Measurements from ENCODE around the gene ITPKB.

- TF ChIP-seq CTCF (IDR thresholded peaks at IDR 0.05; ENCODE audit: low read depth, low read length) = no peak
- TF ChIP-seq MAX (IDR thresholded peaks at IDR 0.05; ENCODE audit: low read depth, low read length) = no peak
- no peak for TF ChIP-seq POLR2A (IDR thresholded peaks at IDR 0.05; ENCODE audit: extremely low read depth, insufficient read length)
- no peak for TF ChIP-seq MYC (IDR thresholded peaks at IDR 0.05; ENCODE audit: low read depth, low read length)
Observed at GRCh38 chr1:226637147-226637935, 101.7 kb downstream of the ITPKB start.
